NK-92 (cell line): ENCODE measurements around the gene HERC5.
"Not testable (repeated sequence)": the region's sequence is repeated elsewhere in the genome, so short reads cannot be mapped to it uniquely, and the experiment has no call there.

Experiments
- DNase-seq: peaks from one replicate; lab custom pipeline; 2025; ENCODE audit not compliant: unreplicated experiment; lab: John Stamatoyannopoulos, UW

HERC5 gene

GRCh38 chr4:88447371-88448095 lies 9.4 kb upstream of the HERC5 start:
- no peak for DNase-seq

- DNase-seq = not testable (repeated sequence)
These were observed 8.6 kb upstream of the HERC5 start for GRCh38 chr4:88448211-88448765.

- no peak for DNase-seq
These were observed 8.0 kb upstream of the HERC5 start for GRCh38 chr4:88448889-88449288.

- no peak for DNase-seq
These were observed 7.6 kb upstream of the HERC5 start for GRCh38 chr4:88449290-88449689.

- no peak for DNase-seq
These were observed 5.7 kb upstream of the HERC5 start for GRCh38 chr4:88451205-88451604.

GRCh38 chr4:88452912-88453311 lies 4.0 kb upstream of the HERC5 start:
- no peak for DNase-seq

- no peak for DNase-seq
These were observed 586 bp downstream of the HERC5 start for GRCh38 chr4:88457307-88458103.

- DNase-seq = no peak
These were observed 1.3 kb downstream of the HERC5 start for GRCh38 chr4:88458104-88458740.

GRCh38 chr4:88465653-88466192 lies 8.8 kb downstream of the HERC5 start:
- no peak for DNase-seq

GRCh38 chr4:88467392-88467791 lies 10.5 kb downstream of the HERC5 start:
- DNase-seq = no peak

- no peak for DNase-seq
These were observed 20.4 kb downstream of the HERC5 start for GRCh38 chr4:88477229-88477860.

- DNase-seq = no peak
These were observed 21.3 kb downstream of the HERC5 start for GRCh38 chr4:88478247-88478646.

GRCh38 chr4:88481537-88481936 lies 24.6 kb downstream of the HERC5 start:
- no peak for DNase-seq

- DNase-seq = no peak
These were observed 32.3 kb downstream of the HERC5 start for GRCh38 chr4:88489100-88489761.

- no peak for DNase-seq
These were observed 41.0 kb downstream of the HERC5 start for GRCh38 chr4:88497859-88498409.

GRCh38 chr4:88503344-88503743 lies 46.4 kb downstream of the HERC5 start:
- no peak for DNase-seq

- no peak for DNase-seq
These were observed 54.3 kb downstream of the HERC5 start for GRCh38 chr4:88511236-88511635.

GRCh38 chr4:88514557-88515511 lies 57.9 kb downstream of the HERC5 start:
- no peak for DNase-seq

- DNase-seq = no peak
These were observed 59.8 kb downstream of the HERC5 start for GRCh38 chr4:88516746-88517145.
